HL-60 (cell line): ENCODE measurements around the gene PEF1.

Experiments
- POLR2AphosphoS5 ChIP-seq: IDR thresholded peaks from 2 replicates; pipeline ENCODE4 v1.6.1; 2012; ENCODE audit warnings: low read depth
- REST ChIP-seq: IDR thresholded peaks from 2 replicates; pipeline ENCODE4 v1.6.1; 2012; ENCODE audit warnings: low read depth; ENCODE audit not compliant: insufficient replicate concordance
- SPI1 ChIP-seq: IDR thresholded peaks from 2 replicates; pipeline ENCODE4 v1.6.1; 2012; ENCODE audit warnings: low read depth, mild to moderate bottlenecking, borderline replicate concordance
- TF ChIP-seq, protein P1 (sequence below): IDR thresholded peaks from one replicate; pipeline ENCODE4 v1.5.1; 2011; ENCODE audit warnings: low read length, control low read depth, inconsistent platforms; ENCODE audit not compliant: insufficient read depth

DNA sequence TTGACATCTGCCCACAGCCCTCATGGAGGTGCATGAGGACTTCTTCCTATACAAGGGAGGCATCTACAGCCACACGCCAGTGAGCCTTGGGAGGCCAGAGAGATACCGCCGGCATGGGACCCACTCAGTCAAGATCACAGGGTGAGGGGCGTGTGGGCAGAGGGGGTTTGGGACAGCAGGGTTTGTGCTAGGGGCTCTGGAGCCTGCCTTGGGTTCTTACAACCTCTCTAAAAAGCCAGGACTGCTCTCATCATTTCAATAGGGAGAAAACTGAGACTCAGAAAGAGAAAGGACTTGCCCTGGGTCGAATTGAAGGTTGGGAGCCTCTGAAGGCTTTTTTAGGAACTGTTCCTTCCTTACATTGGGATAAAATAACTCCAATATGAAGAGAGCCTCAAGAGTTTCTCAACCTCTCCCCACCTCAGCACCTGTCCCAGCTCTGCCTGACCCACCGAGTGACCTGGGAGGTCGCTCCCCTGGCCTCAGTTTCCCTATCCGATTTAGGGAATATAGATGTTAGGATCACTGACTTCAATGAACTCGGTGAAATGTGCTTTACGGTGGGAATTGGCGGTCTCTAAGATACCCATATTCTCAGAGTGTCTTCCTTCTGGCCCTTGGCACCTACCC lies 58.8 kb downstream of the PEF1 start:
- TF ChIP-seq, protein P1, sequence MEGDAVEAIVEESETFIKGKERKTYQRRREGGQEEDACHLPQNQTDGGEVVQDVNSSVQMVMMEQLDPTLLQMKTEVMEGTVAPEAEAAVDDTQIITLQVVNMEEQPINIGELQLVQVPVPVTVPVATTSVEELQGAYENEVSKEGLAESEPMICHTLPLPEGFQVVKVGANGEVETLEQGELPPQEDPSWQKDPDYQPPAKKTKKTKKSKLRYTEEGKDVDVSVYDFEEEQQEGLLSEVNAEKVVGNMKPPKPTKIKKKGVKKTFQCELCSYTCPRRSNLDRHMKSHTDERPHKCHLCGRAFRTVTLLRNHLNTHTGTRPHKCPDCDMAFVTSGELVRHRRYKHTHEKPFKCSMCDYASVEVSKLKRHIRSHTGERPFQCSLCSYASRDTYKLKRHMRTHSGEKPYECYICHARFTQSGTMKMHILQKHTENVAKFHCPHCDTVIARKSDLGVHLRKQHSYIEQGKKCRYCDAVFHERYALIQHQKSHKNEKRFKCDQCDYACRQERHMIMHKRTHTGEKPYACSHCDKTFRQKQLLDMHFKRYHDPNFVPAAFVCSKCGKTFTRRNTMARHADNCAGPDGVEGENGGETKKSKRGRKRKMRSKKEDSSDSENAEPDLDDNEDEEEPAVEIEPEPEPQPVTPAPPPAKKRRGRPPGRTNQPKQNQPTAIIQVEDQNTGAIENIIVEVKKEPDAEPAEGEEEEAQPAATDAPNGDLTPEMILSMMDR, result no peak
- TF ChIP-seq POLR2AphosphoS5 (no peak), REST (no peak), SPI1 (no peak)
